Measurements from ENCODE around the gene SEC31A.
"Not testable (repeated sequence)": the region's sequence is repeated elsewhere in the genome, so short reads cannot be mapped to it uniquely, and the experiment has no call there.

Gene SEC31A

DNA sequence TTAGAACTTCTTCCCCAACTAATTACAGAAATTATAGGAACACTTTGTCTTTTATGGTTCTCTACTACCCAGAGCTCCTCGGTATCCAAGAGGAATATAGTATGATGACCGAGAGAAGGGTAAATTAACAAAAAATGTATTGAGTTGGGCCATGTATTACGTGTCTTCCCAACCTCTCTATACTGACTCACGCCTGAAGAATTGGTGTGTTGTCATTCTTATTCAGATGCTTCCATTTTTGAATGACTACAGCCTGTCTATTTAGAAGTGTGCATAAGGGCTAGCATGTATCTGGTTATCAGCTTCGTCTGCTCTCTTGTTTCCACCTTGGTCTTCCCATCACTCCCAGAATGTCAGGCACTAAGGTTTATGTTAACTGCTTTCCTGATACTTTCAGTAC, 67.9 kb downstream of the SEC31A start:
- Histone ChIP-seq H3K4me1 (ENCODE audit: control insufficient read depth, insufficient read depth, low read length) (no peaks in the 10 kb centered on the region), H3K36me3 (ENCODE audit: insufficient read depth, low read length) (peaks cover 87% of the 10 kb centered on the region), H3K9ac (ENCODE audit: low read depth, low read length) (no peak overlapping the region), H3K4me3 (ENCODE audit: low read length) (no peak overlapping the region), H3K4me2 (ENCODE audit: low read length) (no peak overlapping the region), H3K9me3 (replicated peaks; ENCODE audit: low read length) (no peaks in the 10 kb centered on the region), H3K27me3 (ENCODE audit: control insufficient read depth, insufficient read depth, low read length) (no peaks in the 10 kb centered on the region)

DNA sequence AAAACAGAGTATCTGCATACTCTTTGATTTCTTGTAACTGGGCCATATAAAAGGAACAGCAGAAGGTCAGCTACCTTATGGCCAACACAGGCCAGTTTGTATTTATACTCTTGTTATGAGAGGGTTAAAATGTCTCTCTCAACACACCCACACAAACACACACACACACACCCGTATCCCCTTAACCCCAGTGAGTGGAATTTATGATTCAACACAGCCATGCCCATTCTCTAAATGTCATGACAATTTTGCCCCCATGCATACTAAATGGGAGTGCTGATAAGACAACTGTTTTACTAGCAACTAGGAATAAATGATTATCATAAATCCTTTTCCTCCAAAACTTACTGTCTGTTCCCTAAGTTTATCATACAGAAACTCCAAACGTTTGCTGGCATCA, 70.3 kb downstream of the SEC31A start:
- Histone ChIP-seq H3K27me3 (ENCODE audit: control insufficient read depth, insufficient read depth, low read length) (no peaks in the 10 kb centered on the region), H3K36me3 (ENCODE audit: insufficient read depth, low read length) (peaks cover 80% of the 10 kb centered on the region), H3K4me3 (ENCODE audit: low read length) (no peak overlapping the region), H3K4me2 (ENCODE audit: low read length) (no peak overlapping the region), H3K9me3 (replicated peaks; ENCODE audit: low read length) (no peaks in the 10 kb centered on the region), H3K9ac (ENCODE audit: low read depth, low read length) (no peak overlapping the region), H3K4me1 (ENCODE audit: control insufficient read depth, insufficient read depth, low read length) (no peaks in the 10 kb centered on the region)

DNA sequence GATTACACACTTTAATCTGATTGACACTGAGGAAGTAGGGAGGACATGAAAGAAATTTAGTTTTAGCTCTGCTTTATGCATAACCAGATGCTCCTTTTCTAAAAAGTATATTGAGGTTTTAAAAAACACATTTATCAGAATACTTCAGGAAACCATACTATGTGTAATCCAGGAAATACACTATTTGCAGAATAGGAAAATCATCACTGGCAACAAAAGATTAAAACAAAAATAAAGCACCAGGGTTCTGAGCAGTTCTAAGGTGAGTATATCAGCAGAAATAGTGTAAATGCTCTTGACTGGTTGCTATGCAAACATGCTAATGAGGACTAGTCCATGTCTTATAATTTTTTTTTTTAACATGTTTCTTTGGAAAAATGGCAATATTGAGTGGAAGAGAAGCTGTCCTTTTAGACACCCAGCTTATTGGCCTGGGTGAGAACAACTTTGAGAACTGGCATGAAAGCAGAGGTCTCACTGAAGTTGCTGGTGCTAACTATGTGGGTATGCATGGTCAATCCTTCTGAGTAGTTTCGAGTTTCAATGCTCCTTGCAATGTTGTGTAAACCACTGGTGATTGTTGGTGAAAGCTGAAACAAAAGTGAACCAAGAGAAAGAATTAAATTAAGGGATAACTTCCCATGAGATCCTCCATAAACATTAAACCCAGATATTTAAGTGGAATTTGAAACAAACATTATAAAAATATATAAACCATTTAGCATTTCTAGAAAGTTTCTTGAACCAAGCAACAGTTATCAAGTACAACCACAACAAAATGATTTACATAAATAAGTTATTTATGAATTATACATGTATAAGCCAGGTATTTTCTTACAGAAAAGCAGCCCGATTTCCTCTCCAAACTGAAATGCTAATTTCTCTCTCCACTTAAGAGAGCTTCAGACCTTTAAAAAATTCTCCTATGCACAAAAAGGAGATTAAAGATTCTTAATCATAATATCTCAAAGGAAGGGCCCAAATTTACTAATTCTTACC, 72.0 kb downstream of the SEC31A start:
- Histone ChIP-seq H3K27me3 (ENCODE audit: control insufficient read depth, insufficient read depth, low read length) (no peaks in the 10 kb centered on the region), H3K36me3 (ENCODE audit: insufficient read depth, low read length) (peaks cover 64% of the 10 kb centered on the region), H3K4me2 (ENCODE audit: low read length) (no peak overlapping the region), H3K4me1 (ENCODE audit: control insufficient read depth, insufficient read depth, low read length) (no peaks in the 10 kb centered on the region), H3K4me3 (ENCODE audit: low read length) (no peak overlapping the region), H3K9me3 (replicated peaks; ENCODE audit: low read length) (no peaks in the 10 kb centered on the region), H3K9ac (ENCODE audit: low read depth, low read length) (no peak overlapping the region)

DNA sequence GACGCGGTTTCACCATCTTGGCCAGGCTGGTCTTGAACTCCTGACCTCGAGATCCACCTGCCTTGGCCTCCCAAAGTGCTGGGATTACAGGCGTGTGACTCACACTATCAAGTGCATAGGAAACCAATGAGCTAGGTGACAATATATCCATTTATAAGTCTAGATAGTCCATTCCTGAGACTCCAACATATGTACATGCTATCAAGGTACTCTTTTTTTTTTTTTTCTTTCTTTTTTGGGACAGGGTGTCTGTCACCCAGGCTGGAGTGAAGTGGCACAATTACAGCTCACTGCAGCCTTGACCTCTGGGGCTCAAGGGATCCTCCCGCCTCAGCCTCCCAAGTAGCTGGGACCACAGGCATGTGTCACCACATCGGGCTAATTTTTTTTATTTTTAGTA, 74.1 kb downstream of the SEC31A start:
- peaks cover 47% of the 10 kb centered on the region for H3K36me3 ChIP-seq (ENCODE audit: insufficient read depth, low read length)

DNA sequence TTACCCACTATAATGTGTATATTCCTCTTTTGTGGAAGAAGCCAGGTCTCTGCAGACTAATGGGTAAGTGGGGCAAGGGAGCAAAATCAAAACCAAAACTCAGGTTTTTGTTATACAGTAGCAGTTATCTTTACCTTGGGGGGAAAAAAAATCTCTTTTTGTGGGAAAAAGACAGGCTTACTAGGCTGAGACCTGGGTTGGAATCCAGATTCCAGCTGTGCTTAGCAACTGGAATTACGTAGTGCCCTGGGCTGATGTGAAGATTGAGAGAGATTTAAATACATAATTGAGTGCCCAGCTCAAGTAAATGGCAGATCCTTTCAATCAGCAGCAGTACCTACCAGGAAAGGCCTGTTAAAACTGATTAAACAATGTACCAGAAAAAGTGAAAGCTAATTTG, 76.9 kb downstream of the SEC31A start:
- Histone ChIP-seq H3K27me3 (ENCODE audit: control insufficient read depth, insufficient read depth, low read length) (no peaks in the 10 kb centered on the region), H3K4me3 (ENCODE audit: low read length) (no peak overlapping the region), H3K4me2 (ENCODE audit: low read length) (no peak overlapping the region), H3K4me1 (ENCODE audit: control insufficient read depth, insufficient read depth, low read length) (no peaks in the 10 kb centered on the region), H3K9ac (ENCODE audit: low read depth, low read length) (no peak overlapping the region), H3K9me3 (replicated peaks; ENCODE audit: low read length) (no peaks in the 10 kb centered on the region), H3K36me3 (ENCODE audit: insufficient read depth, low read length) (peaks cover 22% of the 10 kb centered on the region)

More for the DNA sequence above, 74.1 kb downstream of the SEC31A start:
- not testable (repeated sequence) for H3K9ac ChIP-seq (ENCODE audit: low read depth, low read length); H3K4me1 ChIP-seq (ENCODE audit: control insufficient read depth, insufficient read depth, low read length); H3K27me3 ChIP-seq (ENCODE audit: control insufficient read depth, insufficient read depth, low read length); H3K4me2 ChIP-seq (ENCODE audit: low read length); H3K9me3 ChIP-seq (replicated peaks; ENCODE audit: low read length); H3K4me3 ChIP-seq (ENCODE audit: low read length)

- no peak overlapping the region for H3K4me2 ChIP-seq (ENCODE audit: low read length)
- peaks cover 2% of the 10 kb centered on the region for H3K36me3 ChIP-seq (ENCODE audit: insufficient read depth, low read length)
- no peak overlapping the region for H3K9ac ChIP-seq (ENCODE audit: low read depth, low read length)
- no peaks in the 10 kb centered on the region for H3K9me3 ChIP-seq (replicated peaks; ENCODE audit: low read length)
- H3K4me1 ChIP-seq (ENCODE audit: control insufficient read depth, insufficient read depth, low read length), result no peaks in the 10 kb centered on the region
- no peak overlapping the region for H3K4me3 ChIP-seq (ENCODE audit: low read length)
- H3K27me3 ChIP-seq (ENCODE audit: control insufficient read depth, insufficient read depth, low read length), result no peaks in the 10 kb centered on the region
Observed at GRCh38 chr4:82811838-82812341, 79.1 kb downstream of the SEC31A start.

DNA sequence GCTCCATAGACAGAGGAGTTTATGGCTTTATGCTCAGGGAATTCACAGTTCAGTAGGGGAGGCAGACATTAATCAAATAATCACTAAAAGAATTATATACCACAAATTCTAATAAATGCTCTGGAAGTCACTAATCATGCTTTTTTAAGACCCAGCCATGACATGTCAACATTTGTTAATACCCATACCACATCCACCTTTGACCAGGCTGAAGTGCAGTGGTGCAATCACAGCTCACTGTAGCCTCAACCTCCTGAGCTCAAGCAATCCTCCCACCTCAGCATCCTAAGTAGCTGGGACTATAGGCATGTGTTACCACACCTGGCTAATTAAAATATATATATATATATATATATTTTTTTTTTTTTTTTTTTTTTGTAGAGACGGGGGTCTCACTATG, 79.6 kb downstream of the SEC31A start:
- Histone ChIP-seq H3K36me3 (ENCODE audit: insufficient read depth, low read length) (no peaks in the 10 kb centered on the region), H3K4me1 (ENCODE audit: control insufficient read depth, insufficient read depth, low read length) (no peaks in the 10 kb centered on the region), H3K4me2 (ENCODE audit: low read length) (no peak overlapping the region), H3K9me3 (replicated peaks; ENCODE audit: low read length) (no peaks in the 10 kb centered on the region), H3K9ac (ENCODE audit: low read depth, low read length) (no peak overlapping the region), H3K27me3 (ENCODE audit: control insufficient read depth, insufficient read depth, low read length) (no peaks in the 10 kb centered on the region), H3K4me3 (ENCODE audit: low read length) (no peak overlapping the region)

GRCh38 chr4:82810176-82810575, 80.8 kb downstream of the SEC31A start:
- Histone ChIP-seq H3K9ac (ENCODE audit: low read depth, low read length) (no peak overlapping the region), H3K27me3 (ENCODE audit: control insufficient read depth, insufficient read depth, low read length) (peaks cover 4% of the 10 kb centered on the region), H3K36me3 (ENCODE audit: insufficient read depth, low read length) (no peaks in the 10 kb centered on the region), H3K4me1 (ENCODE audit: control insufficient read depth, insufficient read depth, low read length) (no peaks in the 10 kb centered on the region), H3K4me3 (ENCODE audit: low read length) (no peak overlapping the region), H3K9me3 (replicated peaks; ENCODE audit: low read length) (no peaks in the 10 kb centered on the region), H3K4me2 (ENCODE audit: low read length) (no peak overlapping the region)

- H3K4me1 ChIP-seq (ENCODE audit: control insufficient read depth, insufficient read depth, low read length), result no peaks in the 10 kb centered on the region
- H3K9ac ChIP-seq (ENCODE audit: low read depth, low read length), result no peak overlapping the region
Observed at GRCh38 chr4:82809619-82810018, 81.3 kb downstream of the SEC31A start.

GRCh38 chr4:82803746-82804145, 87.2 kb downstream of the SEC31A start:
- no peak overlapping the region for H3K4me2 ChIP-seq (ENCODE audit: low read length)
- H3K27me3 ChIP-seq (ENCODE audit: control insufficient read depth, insufficient read depth, low read length), result peaks cover 28% of the 10 kb centered on the region
- peaks cover 6% of the 10 kb centered on the region for H3K4me1 ChIP-seq (ENCODE audit: control insufficient read depth, insufficient read depth, low read length)
- no peaks in the 10 kb centered on the region for H3K9me3 ChIP-seq (replicated peaks; ENCODE audit: low read length)
- H3K36me3 ChIP-seq (ENCODE audit: insufficient read depth, low read length), result no peaks in the 10 kb centered on the region
- no peak overlapping the region for H3K9ac ChIP-seq (ENCODE audit: low read depth, low read length)
- H3K4me3 ChIP-seq (ENCODE audit: low read length), result no peak overlapping the region

More at GRCh38 chr4:82809619-82810018, 81.3 kb downstream of the SEC31A start:
- H3K4me2 ChIP-seq (ENCODE audit: low read length), result no peak overlapping the region
- peaks cover 9% of the 10 kb centered on the region for H3K27me3 ChIP-seq (ENCODE audit: control insufficient read depth, insufficient read depth, low read length)
- no peaks in the 10 kb centered on the region for H3K36me3 ChIP-seq (ENCODE audit: insufficient read depth, low read length)
- no peaks in the 10 kb centered on the region for H3K9me3 ChIP-seq (replicated peaks; ENCODE audit: low read length)
- H3K4me3 ChIP-seq (ENCODE audit: low read length), result no peak overlapping the region

DNA sequence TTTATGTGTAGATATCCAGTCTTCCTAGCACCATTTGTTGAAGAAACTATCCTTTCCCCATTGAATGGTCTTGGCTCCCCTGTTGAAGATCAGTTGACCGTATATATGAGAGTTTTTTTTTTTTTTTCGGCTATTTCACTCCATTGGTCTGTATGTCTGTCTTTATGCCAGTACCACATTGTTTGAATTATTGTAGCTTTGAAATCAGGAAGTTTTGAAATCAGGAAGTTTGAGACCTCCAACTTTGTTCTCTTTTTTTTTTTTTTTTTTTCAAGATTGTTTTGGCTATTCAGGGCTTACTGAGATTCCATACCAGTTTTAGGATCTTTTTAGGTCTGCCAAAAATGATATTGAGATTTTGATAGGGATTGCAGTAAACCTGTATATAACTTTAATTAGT, 88.0 kb downstream of the SEC31A start:
- Histone ChIP-seq H3K4me2 (ENCODE audit: low read length) (no peak overlapping the region), H3K4me3 (ENCODE audit: low read length) (no peak overlapping the region), H3K27me3 (ENCODE audit: control insufficient read depth, insufficient read depth, low read length) (peaks cover 28% of the 10 kb centered on the region), H3K36me3 (ENCODE audit: insufficient read depth, low read length) (no peaks in the 10 kb centered on the region), H3K4me1 (ENCODE audit: control insufficient read depth, insufficient read depth, low read length) (peaks cover 6% of the 10 kb centered on the region), H3K9me3 (replicated peaks; ENCODE audit: low read length) (no peaks in the 10 kb centered on the region), H3K9ac (ENCODE audit: low read depth, low read length) (no peak overlapping the region)

All from skeletal muscle satellite cell (primary cell).